MM.1S (cell line): Measurements from ENCODE around the gene KRT17.

ENCODE experiments used
- CTCF ChIP-seq: fragments of 300-600 bp; sonication (generic); IDR thresholded peaks from 2 replicates; pipeline ENCODE4 v1.5.1; 2016; ENCODE audit warnings: antibody characterized with exemption, low read length, mixed read lengths
- EZH2 ChIP-seq: fragments of 300-600 bp; sonication (generic); optimal IDR thresholded peaks from 2 replicates; pipeline ENCODE3; 2017; ENCODE audit warnings: low read depth, mild to moderate bottlenecking, antibody characterized with exemption, low read length, mixed read lengths

- TF ChIP-seq CTCF (no peak), EZH2 (no peak)
Measured at GRCh38 chr17:41634639-41635038, 10.3 kb upstream of the KRT17 start.
